NCI-H2081 treated with DMSO at 0.1 percent for 48 hours (cell line): Measurements from ENCODE around the gene PLA2G6.
"Not testable (repeated sequence)": the region's sequence is repeated elsewhere in the genome, so short reads cannot be mapped to it uniquely, and the experiment has no call there.

ENCODE experiments used
- DNase-seq: peaks from one replicate; lab custom pipeline; 2025; lab: John Stamatoyannopoulos, UW

Gene PLA2G6

GRCh38 chr22:38167988-38168407 lies 13.6 kb downstream of the PLA2G6 start:
- no peak for DNase-seq

GRCh38 chr22:38165922-38166593 lies 15.6 kb downstream of the PLA2G6 start:
- DNase-seq, result no peak

GRCh38 chr22:38164551-38164918 lies 17.1 kb downstream of the PLA2G6 start:
- no peak for DNase-seq

- no peak for DNase-seq
Measured at GRCh38 chr22:38163844-38164550, 17.6 kb downstream of the PLA2G6 start.

- DNase-seq, result no peak
Measured at GRCh38 chr22:38162881-38163843, 18.5 kb downstream of the PLA2G6 start.

- no peak for DNase-seq
Measured at GRCh38 chr22:38155703-38156102, 25.9 kb downstream of the PLA2G6 start.

GRCh38 chr22:38154563-38154915 lies 27.1 kb downstream of the PLA2G6 start:
- DNase-seq, result not testable (repeated sequence)

GRCh38 chr22:38153821-38154562 lies 27.6 kb downstream of the PLA2G6 start:
- no peak for DNase-seq

- DNase-seq, result no peak
Measured at GRCh38 chr22:38151126-38151500, 30.5 kb downstream of the PLA2G6 start.

GRCh38 chr22:38148245-38148644 lies 33.4 kb downstream of the PLA2G6 start:
- DNase-seq, result no peak

- not testable (repeated sequence) for DNase-seq
Measured at GRCh38 chr22:38146166-38146565, 35.5 kb downstream of the PLA2G6 start.

- no peak for DNase-seq
Measured at GRCh38 chr22:38144025-38144405, 37.6 kb downstream of the PLA2G6 start.

- no peak for DNase-seq
Measured at GRCh38 chr22:38142606-38143005, 39.0 kb downstream of the PLA2G6 start.

GRCh38 chr22:38141217-38141973 lies 40.2 kb downstream of the PLA2G6 start:
- no peak for DNase-seq

GRCh38 chr22:38139901-38140300 lies 41.7 kb downstream of the PLA2G6 start:
- DNase-seq, result no peak

GRCh38 chr22:38138961-38139360 lies 42.7 kb downstream of the PLA2G6 start:
- no peak for DNase-seq

GRCh38 chr22:38137876-38138687 lies 43.5 kb downstream of the PLA2G6 start:
- no peak for DNase-seq

GRCh38 chr22:38136607-38137006 lies 45.0 kb downstream of the PLA2G6 start:
- DNase-seq, result no peak

GRCh38 chr22:38135133-38135706 lies 46.4 kb downstream of the PLA2G6 start:
- DNase-seq, result no peak

- DNase-seq, result no peak
Measured at GRCh38 chr22:38133331-38133730, 48.3 kb downstream of the PLA2G6 start.
